ENCODE results near the gene SPOCK2.

SPOCK2 gene

DNA sequence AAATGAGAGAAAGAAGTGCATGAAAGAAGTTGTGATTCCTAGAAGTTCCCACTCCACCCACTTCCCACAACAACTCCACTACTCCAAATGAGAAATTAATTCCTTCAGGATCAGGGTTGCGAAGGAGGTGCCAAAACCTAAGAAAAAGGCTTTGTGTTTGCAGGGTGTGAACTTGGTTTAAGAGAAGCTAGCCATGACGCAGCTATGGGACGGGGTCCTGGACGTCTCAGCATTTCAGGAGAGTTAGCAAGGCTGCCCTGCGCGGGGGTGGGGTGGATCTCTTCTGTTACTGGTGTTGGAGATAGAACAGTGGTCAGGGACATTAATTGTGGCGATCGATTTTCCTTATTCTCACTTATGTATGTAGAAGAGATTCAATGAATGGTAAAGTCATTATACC lies 63.0 kb downstream of the SPOCK2 start:
- no peak for TF ChIP-seq SIN3A (IDR thresholded peaks at IDR 0.05; ENCODE audit: borderline replicate concordance, insufficient read depth, low read length)
- TF ChIP-seq REST (IDR thresholded peaks at IDR 0.05; ENCODE audit: insufficient read depth in 1 of 2, low read depth in 2 of 2, low read length in 2 of 2) = no peak
- TF ChIP-seq TAF1 (IDR thresholded peaks at IDR 0.05; ENCODE audit: borderline replicate concordance, insufficient read depth, low read length) = no peak
- TF ChIP-seq POLR2AphosphoS5 (IDR thresholded peaks at IDR 0.05; ENCODE audit: low read depth, low read length) = no peak
- no peak for TF ChIP-seq FOXP2 (optimal IDR thresholded peaks at IDR 0.05; ENCODE audit: borderline replicate concordance, extremely low read depth, extremely low read length, insufficient read depth)

- no peak for TF ChIP-seq TAF1 (IDR thresholded peaks at IDR 0.05; ENCODE audit: borderline replicate concordance, insufficient read depth, low read length)
- TF ChIP-seq SIN3A (IDR thresholded peaks at IDR 0.05; ENCODE audit: borderline replicate concordance, insufficient read depth, low read length) = no peak
- TF ChIP-seq FOXP2 (optimal IDR thresholded peaks at IDR 0.05; ENCODE audit: borderline replicate concordance, extremely low read depth, extremely low read length, insufficient read depth) = no peak
- no peak for TF ChIP-seq REST (IDR thresholded peaks at IDR 0.05; ENCODE audit: insufficient read depth in 1 of 2, low read depth in 2 of 2, low read length in 2 of 2)
- TF ChIP-seq POLR2AphosphoS5 (IDR thresholded peaks at IDR 0.05; ENCODE audit: low read depth, low read length) = no peak
These were observed 63.8 kb downstream of the SPOCK2 start for GRCh38 chr10:72024596-72024995.

DNA sequence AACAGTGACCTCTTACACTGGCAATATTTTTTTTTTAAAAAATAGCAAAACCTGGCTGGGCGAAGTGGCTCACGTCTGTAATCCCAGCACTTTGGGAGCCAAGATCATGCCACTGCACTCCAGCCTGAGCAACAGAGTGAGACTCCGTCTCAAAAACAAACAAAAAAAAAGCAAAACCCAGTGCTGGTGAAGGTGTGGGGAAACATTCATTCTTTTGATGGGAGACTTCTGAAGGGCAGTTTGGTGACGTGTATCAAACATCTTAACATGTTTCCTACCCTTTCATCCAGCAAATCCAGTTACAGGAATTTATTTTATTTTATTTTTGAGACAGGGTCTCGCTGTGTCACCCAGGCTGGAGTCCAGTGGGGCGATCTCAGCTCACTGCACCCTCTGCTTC lies 66.1 kb downstream of the SPOCK2 start:
- TF ChIP-seq FOXP2 (optimal IDR thresholded peaks at IDR 0.05; ENCODE audit: borderline replicate concordance, extremely low read depth, extremely low read length, insufficient read depth) (no peak), REST (IDR thresholded peaks at IDR 0.05; ENCODE audit: insufficient read depth in 1 of 2, low read depth in 2 of 2, low read length in 2 of 2) (no peak), SIN3A (IDR thresholded peaks at IDR 0.05; ENCODE audit: borderline replicate concordance, insufficient read depth, low read length) (no peak), TAF1 (IDR thresholded peaks at IDR 0.05; ENCODE audit: borderline replicate concordance, insufficient read depth, low read length) (no peak), POLR2AphosphoS5 (IDR thresholded peaks at IDR 0.05; ENCODE audit: low read depth, low read length) (no peak)

GRCh38 chr10:72020914-72021809 lies 67.2 kb downstream of the SPOCK2 start:
- TF ChIP-seq SIN3A (IDR thresholded peaks at IDR 0.05; ENCODE audit: borderline replicate concordance, insufficient read depth, low read length) = no peak
- TF ChIP-seq FOXP2 (optimal IDR thresholded peaks at IDR 0.05; ENCODE audit: borderline replicate concordance, extremely low read depth, extremely low read length, insufficient read depth) = no peak
- TF ChIP-seq POLR2AphosphoS5 (IDR thresholded peaks at IDR 0.05; ENCODE audit: low read depth, low read length) = no peak
- TF ChIP-seq REST (IDR thresholded peaks at IDR 0.05; ENCODE audit: insufficient read depth in 1 of 2, low read depth in 2 of 2, low read length in 2 of 2) = no peak
- TF ChIP-seq TAF1 (IDR thresholded peaks at IDR 0.05; ENCODE audit: borderline replicate concordance, insufficient read depth, low read length) = no peak

Measured in PFSK-1 (cell line).